Kidney epithelial cell (primary cell): ENCODE measurements around the gene CLIP1. TPM values are rescaled to one million over a fixed set of nuclear protein-coding genes. Genes with fewer than 3 reads are reported as not detected.

Source experiments
- DNase-seq: peaks from one replicate; pipeline ENCODE4 v3.0.0-alpha.2; 2010; ENCODE audit warnings: low read depth
- H3K27me3 ChIP-seq: 2 replicates; pipeline ENCODE4 v1.6.0; 2011; ENCODE audit warnings: low read length; ENCODE audit not compliant: control insufficient read depth, insufficient read depth
- H3K36me3 ChIP-seq: 2 replicates; pipeline ENCODE4 v1.5.1; 2011; ENCODE audit warnings: low read length; ENCODE audit not compliant: control insufficient read depth, insufficient read depth
- H3K4me3 ChIP-seq: 2 replicates; pipeline ENCODE4 v1.5.1; 2011; ENCODE audit warnings: low read depth, mild to moderate bottlenecking, control low read depth, low read length
- total RNA-seq: library from RNA; depleted of rRNA; stranded (reverse); fragments of >200 nt; gene quantifications from 2 replicates; pipeline ENCODE4 v1.2.3, GENCODE V29; 2015
- TF ChIP-seq, protein P1 (sequence below): IDR thresholded peaks from 2 replicates; pipeline ENCODE4 v1.5.1; 2011; ENCODE audit warnings: mild to moderate bottlenecking, moderate library complexity, low read length, control low read depth, inconsistent platforms; ENCODE audit not compliant: insufficient read depth, poor library complexity, severe bottlenecking

CLIP1 gene
- total RNA-seq, 1 donor from 2014 or later: 58.7 TPM

DNA sequence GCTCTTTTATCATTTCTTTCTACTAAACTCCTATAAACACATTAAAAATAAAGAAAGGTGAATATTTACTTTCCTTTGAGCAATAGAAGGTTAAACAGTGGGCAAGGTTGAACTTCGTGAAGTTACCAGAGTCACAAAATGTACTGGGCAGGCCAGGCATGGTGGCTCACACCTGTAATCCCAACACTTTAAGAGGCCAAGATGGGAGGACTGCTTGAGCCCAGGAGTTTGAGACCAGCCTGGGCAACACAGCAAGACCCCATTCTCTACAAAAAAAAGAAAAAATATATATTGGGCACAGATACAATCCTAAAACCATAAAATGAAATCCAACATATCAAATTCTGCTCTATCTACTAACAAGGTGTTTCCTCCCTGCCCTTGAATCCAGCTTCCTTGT lies 95.5 kb downstream of the CLIP1 start:
- H3K36me3 ChIP-seq: peaks cover 2% of the 10 kb centered on the region
- TF ChIP-seq, protein P1, sequence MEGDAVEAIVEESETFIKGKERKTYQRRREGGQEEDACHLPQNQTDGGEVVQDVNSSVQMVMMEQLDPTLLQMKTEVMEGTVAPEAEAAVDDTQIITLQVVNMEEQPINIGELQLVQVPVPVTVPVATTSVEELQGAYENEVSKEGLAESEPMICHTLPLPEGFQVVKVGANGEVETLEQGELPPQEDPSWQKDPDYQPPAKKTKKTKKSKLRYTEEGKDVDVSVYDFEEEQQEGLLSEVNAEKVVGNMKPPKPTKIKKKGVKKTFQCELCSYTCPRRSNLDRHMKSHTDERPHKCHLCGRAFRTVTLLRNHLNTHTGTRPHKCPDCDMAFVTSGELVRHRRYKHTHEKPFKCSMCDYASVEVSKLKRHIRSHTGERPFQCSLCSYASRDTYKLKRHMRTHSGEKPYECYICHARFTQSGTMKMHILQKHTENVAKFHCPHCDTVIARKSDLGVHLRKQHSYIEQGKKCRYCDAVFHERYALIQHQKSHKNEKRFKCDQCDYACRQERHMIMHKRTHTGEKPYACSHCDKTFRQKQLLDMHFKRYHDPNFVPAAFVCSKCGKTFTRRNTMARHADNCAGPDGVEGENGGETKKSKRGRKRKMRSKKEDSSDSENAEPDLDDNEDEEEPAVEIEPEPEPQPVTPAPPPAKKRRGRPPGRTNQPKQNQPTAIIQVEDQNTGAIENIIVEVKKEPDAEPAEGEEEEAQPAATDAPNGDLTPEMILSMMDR: no peak
- DNase-seq: no peak

DNA sequence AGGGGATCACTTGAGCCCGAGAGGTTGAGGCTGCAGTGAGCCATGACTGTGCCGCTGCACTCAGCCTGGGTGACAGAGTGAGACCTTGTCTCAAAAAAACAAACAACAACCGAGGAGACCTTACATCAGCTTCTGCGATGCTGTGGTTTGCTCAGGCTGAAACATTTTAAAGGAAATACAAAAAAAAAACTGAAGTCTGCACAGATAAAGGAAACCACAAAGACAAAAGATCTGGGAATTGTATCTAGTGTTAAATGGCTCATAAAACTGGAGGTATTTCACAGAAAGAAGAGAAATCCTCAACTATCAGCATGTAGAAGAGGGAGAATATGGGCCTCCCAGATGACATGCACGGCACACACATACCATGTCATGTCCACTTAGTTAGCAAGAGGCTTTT lies 95.9 kb downstream of the CLIP1 start:
- peaks cover 2% of the 10 kb centered on the region for H3K36me3 ChIP-seq
- DNase-seq: peak; percentile 63
- TF ChIP-seq, protein P1: no peak
- H3K4me3 ChIP-seq: no peak overlapping the region
- no peaks in the 10 kb centered on the region for H3K27me3 ChIP-seq

More for the DNA sequence above, 95.5 kb downstream of the CLIP1 start:
- no peak overlapping the region for H3K4me3 ChIP-seq
- no peaks in the 10 kb centered on the region for H3K27me3 ChIP-seq

DNA sequence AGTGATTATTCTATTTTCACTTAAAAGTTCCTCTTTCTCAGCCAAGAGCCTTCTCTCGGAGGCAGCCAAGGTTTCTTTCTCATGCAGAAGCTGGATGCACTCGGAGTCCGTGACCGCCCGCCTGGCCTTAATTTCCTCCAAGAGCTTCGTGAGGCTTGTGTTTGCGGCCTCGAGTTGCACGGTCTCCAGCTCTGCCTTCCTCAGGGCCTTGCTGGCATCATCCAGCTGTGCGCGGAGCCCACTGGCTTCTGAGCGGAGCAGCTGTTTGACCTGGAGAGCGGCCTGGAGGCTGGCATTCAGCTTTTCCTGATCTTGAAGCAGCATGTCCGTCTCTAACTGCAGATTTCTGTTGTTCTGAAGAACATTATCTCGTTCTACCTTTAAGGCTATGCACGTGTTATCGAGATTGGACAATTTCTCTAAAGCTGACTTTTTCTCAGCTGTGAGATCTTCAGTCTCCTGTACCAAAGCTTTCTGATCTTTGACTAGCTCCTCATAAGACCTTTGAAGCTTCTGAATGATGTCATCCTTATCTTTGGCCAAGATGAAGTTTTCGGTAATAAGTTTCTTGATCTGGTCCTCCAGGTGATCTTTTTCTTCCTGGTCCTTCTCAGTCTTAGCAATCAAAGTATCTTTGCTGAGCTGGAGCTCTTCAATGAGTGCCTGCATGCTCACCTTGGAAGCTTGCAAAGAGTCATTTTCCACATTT lies 99.0 kb downstream of the CLIP1 start:
- H3K4me3 ChIP-seq: no peak overlapping the region
- no peaks in the 10 kb centered on the region for H3K27me3 ChIP-seq
- TF ChIP-seq, protein P1: no peak
- peaks cover 2% of the 10 kb centered on the region for H3K36me3 ChIP-seq
- no peak for DNase-seq

DNA sequence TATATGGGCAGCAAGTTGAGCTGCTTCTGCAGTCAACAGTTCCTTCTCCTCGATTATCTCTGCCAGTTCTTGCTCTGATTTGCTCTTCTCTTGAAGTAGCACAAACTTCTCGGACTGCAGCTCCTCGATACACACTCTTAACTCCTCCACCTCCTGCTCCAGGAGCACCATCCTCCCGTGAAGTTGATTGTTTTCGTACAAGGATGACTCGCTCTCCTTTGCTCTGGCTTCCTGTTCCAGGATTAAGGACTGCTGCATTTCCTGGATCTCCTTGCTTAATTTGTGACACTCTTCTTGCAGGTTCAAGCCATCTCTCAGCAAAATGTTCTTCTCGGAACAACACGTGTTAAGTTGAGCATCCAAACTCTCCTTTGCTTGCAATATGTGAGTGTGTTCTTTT lies 100.0 kb downstream of the CLIP1 start:
- Histone ChIP-seq H3K27me3 (no peaks in the 10 kb centered on the region), H3K4me3 (no peak overlapping the region), H3K36me3 (no peaks in the 10 kb centered on the region)
- TF ChIP-seq, protein P1: no peak
- peak; percentile 35 for DNase-seq

DNA sequence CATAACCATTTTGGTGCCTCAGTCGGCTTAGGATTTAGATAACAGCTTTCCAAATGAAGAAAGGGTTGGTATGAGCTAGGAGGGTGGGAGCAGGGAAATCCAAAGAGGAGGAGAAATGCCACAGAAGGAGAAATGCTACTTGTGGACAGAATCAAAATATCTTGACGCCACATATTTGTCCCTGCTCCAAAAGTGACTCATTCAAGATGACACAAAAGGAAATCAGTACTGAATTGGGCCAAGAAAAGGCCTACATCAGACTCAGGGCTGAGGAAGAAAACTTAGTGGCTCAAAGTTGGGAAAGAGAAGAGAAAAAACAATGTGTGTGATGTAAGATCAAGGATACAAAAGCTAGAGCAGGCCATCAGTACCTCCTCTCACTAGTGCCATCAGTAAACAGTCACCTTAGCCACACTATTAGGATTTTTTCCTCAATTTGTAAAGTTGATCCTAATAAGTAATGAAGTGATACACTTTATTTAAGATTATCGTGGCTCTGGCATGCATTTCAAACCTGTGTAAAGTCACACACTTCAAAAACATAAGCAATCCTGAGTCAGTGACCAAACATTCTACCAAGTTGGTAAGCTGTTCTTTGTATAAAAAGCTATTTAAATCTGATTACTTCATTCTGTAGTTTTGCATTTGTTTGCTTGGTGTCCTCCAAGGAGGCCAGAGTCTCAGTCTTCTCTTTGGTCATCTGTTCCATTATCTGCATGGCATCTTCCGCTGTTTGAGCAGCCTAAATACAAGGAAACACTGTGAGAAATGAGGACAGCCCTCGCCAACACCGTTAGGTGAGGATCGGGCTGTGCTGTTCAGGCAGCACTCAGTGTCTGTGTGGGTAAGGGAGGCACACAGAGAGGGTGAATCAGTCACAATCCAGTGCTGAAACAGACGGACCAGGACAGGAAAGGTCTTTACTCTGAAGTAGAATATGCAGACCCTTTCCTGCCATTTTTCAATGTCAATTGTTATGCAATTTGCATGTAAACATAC lies 103.6 kb downstream of the CLIP1 start:
- peak; percentile 28 for DNase-seq
- Histone ChIP-seq H3K36me3 (no peaks in the 10 kb centered on the region), H3K4me3 (no peak overlapping the region)

More for the DNA sequence above, 103.6 kb downstream of the CLIP1 start:
- TF ChIP-seq, protein P1: no peak
- no peaks in the 10 kb centered on the region for H3K27me3 ChIP-seq
